Trophoblast cell (in vitro differentiated cells and primary cell): Measurements from ENCODE around the gene PCYT1B.

Source experiments
- DNase-seq, 2 donors: peaks; one replicate each; pipeline ENCODE4 v3.0.0-alpha.2; 2016
- H2AFZ ChIP-seq: 2 replicates; pipeline ENCODE4 v1.6.1; 2013; ENCODE audit warnings: low read length, moderate library complexity, mild to moderate bottlenecking; ENCODE audit not compliant: insufficient read depth, poor library complexity
- H2AK5ac ChIP-seq: 2 replicates; pipeline ENCODE4 v1.6.1; 2013; ENCODE audit warnings: mild to moderate bottlenecking, low read length
- H2BK120ac ChIP-seq: 2 replicates; pipeline ENCODE4 v1.6.1; 2013; ENCODE audit warnings: low read length, mild to moderate bottlenecking, moderate library complexity; ENCODE audit not compliant: insufficient read depth, poor library complexity
- H2BK12ac ChIP-seq: 2 replicates; pipeline ENCODE4 v1.6.1; 2013; ENCODE audit warnings: mild to moderate bottlenecking, low read length, moderate library complexity
- H2BK5ac ChIP-seq: 2 replicates; pipeline ENCODE4 v1.6.1; 2013; ENCODE audit warnings: low read length, low read depth, moderate library complexity, mild to moderate bottlenecking; ENCODE audit not compliant: poor library complexity
- H3K14ac ChIP-seq: 2 replicates; pipeline ENCODE4 v1.6.1; 2013; ENCODE audit warnings: mild to moderate bottlenecking, low read length
- H3K18ac ChIP-seq: 2 replicates; pipeline ENCODE4 v1.6.1; 2013; ENCODE audit warnings: mild to moderate bottlenecking, low read length
- H3K23ac ChIP-seq: 2 replicates; pipeline ENCODE4 v1.6.1; 2013; ENCODE audit warnings: low read length
- H3K27ac ChIP-seq: 2 replicates; pipeline ENCODE4 v1.5.1; 2013; ENCODE audit warnings: low read depth, mild to moderate bottlenecking, inconsistent platforms, low read length, moderate library complexity
- H3K27me3 ChIP-seq: 2 replicates; pipeline ENCODE4 v1.6.1; 2013; ENCODE audit warnings: inconsistent platforms, mild to moderate bottlenecking, low read length, moderate library complexity; ENCODE audit not compliant: insufficient read depth
- H3K36me3 ChIP-seq, 2 experiments: 1 replicate in 1 of 2; 2 replicates in 1 of 2; pipeline ENCODE4 v1.6.1; 2013; ENCODE audit warnings: low read length in 2 of 2, mild to moderate bottlenecking in 2 of 2, moderate library complexity in 1 of 2; ENCODE audit not compliant: insufficient read depth in 2 of 2, control insufficient read depth in 1 of 2
- H3K4ac ChIP-seq: 2 replicates; pipeline ENCODE4 v1.6.1; 2013; ENCODE audit warnings: low read depth, mild to moderate bottlenecking, low read length, moderate library complexity
- H3K4me1 ChIP-seq, 2 experiments: 1 replicate in 1 of 2; 2 replicates in 1 of 2; pipeline ENCODE4 v1.6.1; 2013; ENCODE audit warnings: low read length in 2 of 2, mild to moderate bottlenecking in 2 of 2, moderate library complexity in 1 of 2; ENCODE audit not compliant: insufficient read depth in 2 of 2, control insufficient read depth in 1 of 2
- H3K4me2 ChIP-seq: 2 replicates; pipeline ENCODE4 v1.6.1; 2013; ENCODE audit warnings: inconsistent platforms, mild to moderate bottlenecking, low read length, moderate library complexity
- H3K4me3 ChIP-seq: 2 replicates; pipeline ENCODE4 v1.5.1; 2013; ENCODE audit warnings: mild to moderate bottlenecking, low read depth, low read length, inconsistent platforms
- H3K79me1 ChIP-seq: one replicate; pipeline ENCODE4 v1.6.1; 2013; ENCODE audit warnings: low read length
- H3K79me2 ChIP-seq: 2 replicates; pipeline ENCODE4 v1.6.1; 2013; ENCODE audit warnings: low read length, mild to moderate bottlenecking; ENCODE audit not compliant: control insufficient read depth, insufficient read depth, poor library complexity
- H3K9ac ChIP-seq: 2 replicates; pipeline ENCODE4 v1.6.1; 2013; ENCODE audit warnings: mild to moderate bottlenecking, low read length
- H3K9me3 ChIP-seq: 2 replicates; pipeline ENCODE4 v1.6.1; 2013; ENCODE audit warnings: low read depth, mild to moderate bottlenecking, control low read depth, inconsistent platforms, low read length; ENCODE audit not compliant: insufficient read depth
- H4K12ac ChIP-seq: 2 replicates; pipeline ENCODE4 v1.6.1; 2013; ENCODE audit warnings: low read depth, mild to moderate bottlenecking, low read length, moderate library complexity
- H4K8ac ChIP-seq: 2 replicates; pipeline ENCODE4 v1.6.1; 2013; ENCODE audit warnings: low read depth, mild to moderate bottlenecking, low read length, moderate library complexity
- H4K91ac ChIP-seq: one replicate; pipeline ENCODE4 v1.6.1; 2013; ENCODE audit warnings: low read depth, mild to moderate bottlenecking, low read length, moderate library complexity
- WGBS: extraction: QIAGEN DNeasy Blood & Tissue Kit; methylation state at CpG from one replicate; pipeline ENCODE4 v1.1.7; 2013; ENCODE audit warnings: missing lambda C conversion rate; ENCODE audit not compliant: insufficient read length, insufficient coverage; ENCODE audit errors: extremely low coverage; 5-methylcytosine and 5-hydroxymethylcytosine counted together

Gene PCYT1B

GRCh38 chrX:24550166-24550565 lies 97.0 kb downstream of the PCYT1B start:
- Histone ChIP-seq H3K27ac (no peak overlapping the region), H3K14ac (no peak overlapping the region), H4K8ac (no peak overlapping the region), H3K4me3 (no peak overlapping the region), H3K79me2 (no peaks in the 10 kb centered on the region), H2AK5ac (no peak overlapping the region), H2BK120ac (no peak overlapping the region), H3K27me3 (no peaks in the 10 kb centered on the region), H3K18ac (no peak overlapping the region), H2AFZ (no peak overlapping the region), H3K9me3 (no peaks in the 10 kb centered on the region), H3K4me1 (no peaks in the 10 kb centered on the region), H3K4me2 (no peak overlapping the region), H3K36me3 (no peaks in the 10 kb centered on the region), H3K9ac (no peak overlapping the region), H4K91ac (no peak overlapping the region), H2BK5ac (no peak overlapping the region), H3K79me1 (no peaks in the 10 kb centered on the region), H2BK12ac (no peak overlapping the region), H3K23ac (no peak overlapping the region), H3K4ac (no peak overlapping the region), H4K12ac (no peak overlapping the region)
- WGBS, result no CpG with 5 or more reads among the region's 5 CpGs
- DNase-seq, result no peak

GRCh38 chrX:24547961-24548360 lies 99.2 kb downstream of the PCYT1B start:
- Histone ChIP-seq H4K12ac (no peak overlapping the region), H2BK120ac (no peak overlapping the region), H2BK5ac (no peak overlapping the region), H3K79me2 (no peaks in the 10 kb centered on the region), H4K91ac (no peak overlapping the region), H4K8ac (no peak overlapping the region), H3K4me2 (no peak overlapping the region), H2AK5ac (no peak overlapping the region), H3K23ac (no peak overlapping the region), H3K4me1 (no peaks in the 10 kb centered on the region), H3K27ac (no peak overlapping the region), H3K27me3 (no peaks in the 10 kb centered on the region), H3K4ac (no peak overlapping the region), H2AFZ (no peak overlapping the region), H3K36me3 (no peaks in the 10 kb centered on the region), H3K4me3 (no peak overlapping the region), H3K14ac (no peak overlapping the region), H3K9me3 (no peaks in the 10 kb centered on the region), H3K9ac (no peak overlapping the region), H2BK12ac (no peak overlapping the region), H3K18ac (no peak overlapping the region), H3K79me1 (no peaks in the 10 kb centered on the region)
- no CpG with 5 or more reads among the region's 1 CpG for WGBS
- DNase-seq, result no peak

- no peak overlapping the region for H2AK5ac ChIP-seq
- H3K27ac ChIP-seq, result no peak overlapping the region
- H3K9ac ChIP-seq, result no peak overlapping the region
- no peaks in the 10 kb centered on the region for H3K79me1 ChIP-seq
- H3K4ac ChIP-seq, result no peak overlapping the region
- no peak overlapping the region for H3K4me3 ChIP-seq
- H2BK12ac ChIP-seq, result no peak overlapping the region
- no peak overlapping the region for H2BK120ac ChIP-seq
- no peaks in the 10 kb centered on the region for H3K36me3 ChIP-seq
- no peak overlapping the region for H3K23ac ChIP-seq
- no peaks in the 10 kb centered on the region for H3K27me3 ChIP-seq
- no peak overlapping the region for H2BK5ac ChIP-seq
- no peak overlapping the region for H4K8ac ChIP-seq
- H3K18ac ChIP-seq, result no peak overlapping the region
- no peaks in the 10 kb centered on the region for H3K9me3 ChIP-seq
- H4K91ac ChIP-seq, result no peak overlapping the region
- H3K14ac ChIP-seq, result no peak overlapping the region
- no peaks in the 10 kb centered on the region for H3K79me2 ChIP-seq
- no peak overlapping the region for H4K12ac ChIP-seq
- no peak overlapping the region for H2AFZ ChIP-seq
- DNase-seq, result no peak
- no CpG with 5 or more reads among the region's 4 CpGs for WGBS
- H3K4me1 ChIP-seq, result no peaks in the 10 kb centered on the region
- H3K4me2 ChIP-seq, result no peak overlapping the region
Observed at GRCh38 chrX:24542756-24543155, 104.4 kb downstream of the PCYT1B start.

GRCh38 chrX:24536551-24536950 lies 110.6 kb downstream of the PCYT1B start:
- H4K8ac ChIP-seq, result no peak overlapping the region
- H3K4me1 ChIP-seq, result no peaks in the 10 kb centered on the region
- H2BK12ac ChIP-seq, result no peak overlapping the region
- H2BK5ac ChIP-seq, result no peak overlapping the region
- no peak for DNase-seq
- no peak overlapping the region for H2AK5ac ChIP-seq
- no peak overlapping the region for H4K12ac ChIP-seq
- no peaks in the 10 kb centered on the region for H3K27me3 ChIP-seq
- H3K27ac ChIP-seq, result no peak overlapping the region
- no peak overlapping the region for H3K4ac ChIP-seq
- H4K91ac ChIP-seq, result no peak overlapping the region
- no peak overlapping the region for H2BK120ac ChIP-seq
- no peaks in the 10 kb centered on the region for H3K79me1 ChIP-seq
- H3K4me3 ChIP-seq, result no peak overlapping the region
- H3K18ac ChIP-seq, result no peak overlapping the region
- no peak overlapping the region for H3K9ac ChIP-seq
- H3K23ac ChIP-seq, result no peak overlapping the region
- no peak overlapping the region for H2AFZ ChIP-seq
- H3K14ac ChIP-seq, result no peak overlapping the region
- no peaks in the 10 kb centered on the region for H3K79me2 ChIP-seq
- no peaks in the 10 kb centered on the region for H3K36me3 ChIP-seq
- no peaks in the 10 kb centered on the region for H3K9me3 ChIP-seq
- H3K4me2 ChIP-seq, result no peak overlapping the region
